GM10266 (cell line): Measurements from ENCODE around the gene PDE6A.

Experiments
- DNase-seq: peaks from one replicate; pipeline ENCODE4 v3.0.0; 2012; ENCODE audit errors: extremely low spot score
- TF ChIP-seq, protein P1 (sequence below): IDR thresholded peaks from 2 replicates; pipeline ENCODE4 v1.5.1; 2012; ENCODE audit warnings: mild to moderate bottlenecking, low read depth; ENCODE audit not compliant: control insufficient read depth, insufficient read depth; ENCODE audit errors: missing control alignments

PDE6A gene

DNA sequence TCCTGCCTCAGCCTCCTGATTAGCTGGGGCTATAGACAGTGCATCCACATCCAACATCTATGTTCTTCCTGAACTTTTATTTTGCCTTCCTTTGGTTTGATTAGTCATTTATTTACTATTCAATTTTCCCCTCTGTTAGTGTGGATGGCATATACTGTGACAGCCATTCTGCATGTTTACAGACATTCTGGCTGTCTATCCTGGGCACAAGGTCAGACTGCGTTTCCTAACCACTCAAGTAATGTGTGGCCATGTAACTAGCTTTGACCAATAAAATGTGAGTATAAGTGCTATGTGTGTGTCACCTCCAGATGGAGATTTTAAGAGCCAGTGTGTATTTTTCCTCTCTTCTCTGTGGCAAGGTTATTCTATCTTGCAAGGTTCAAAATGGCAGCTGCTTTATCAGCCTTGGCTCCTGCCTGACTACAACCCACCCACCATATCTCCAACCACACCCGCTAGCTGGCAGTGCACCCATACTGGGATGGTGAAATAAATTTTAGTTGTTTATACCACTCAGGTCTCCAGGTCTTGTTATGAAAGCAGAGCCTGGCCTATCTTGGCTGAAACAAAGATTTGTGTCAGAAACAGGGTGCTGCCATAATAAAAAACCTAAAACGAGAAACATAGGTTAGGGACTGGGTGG is 32.2 kb downstream of the PDE6A start:
- no peak for DNase-seq
- TF ChIP-seq, protein P1, sequence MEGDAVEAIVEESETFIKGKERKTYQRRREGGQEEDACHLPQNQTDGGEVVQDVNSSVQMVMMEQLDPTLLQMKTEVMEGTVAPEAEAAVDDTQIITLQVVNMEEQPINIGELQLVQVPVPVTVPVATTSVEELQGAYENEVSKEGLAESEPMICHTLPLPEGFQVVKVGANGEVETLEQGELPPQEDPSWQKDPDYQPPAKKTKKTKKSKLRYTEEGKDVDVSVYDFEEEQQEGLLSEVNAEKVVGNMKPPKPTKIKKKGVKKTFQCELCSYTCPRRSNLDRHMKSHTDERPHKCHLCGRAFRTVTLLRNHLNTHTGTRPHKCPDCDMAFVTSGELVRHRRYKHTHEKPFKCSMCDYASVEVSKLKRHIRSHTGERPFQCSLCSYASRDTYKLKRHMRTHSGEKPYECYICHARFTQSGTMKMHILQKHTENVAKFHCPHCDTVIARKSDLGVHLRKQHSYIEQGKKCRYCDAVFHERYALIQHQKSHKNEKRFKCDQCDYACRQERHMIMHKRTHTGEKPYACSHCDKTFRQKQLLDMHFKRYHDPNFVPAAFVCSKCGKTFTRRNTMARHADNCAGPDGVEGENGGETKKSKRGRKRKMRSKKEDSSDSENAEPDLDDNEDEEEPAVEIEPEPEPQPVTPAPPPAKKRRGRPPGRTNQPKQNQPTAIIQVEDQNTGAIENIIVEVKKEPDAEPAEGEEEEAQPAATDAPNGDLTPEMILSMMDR, result no peak

DNA sequence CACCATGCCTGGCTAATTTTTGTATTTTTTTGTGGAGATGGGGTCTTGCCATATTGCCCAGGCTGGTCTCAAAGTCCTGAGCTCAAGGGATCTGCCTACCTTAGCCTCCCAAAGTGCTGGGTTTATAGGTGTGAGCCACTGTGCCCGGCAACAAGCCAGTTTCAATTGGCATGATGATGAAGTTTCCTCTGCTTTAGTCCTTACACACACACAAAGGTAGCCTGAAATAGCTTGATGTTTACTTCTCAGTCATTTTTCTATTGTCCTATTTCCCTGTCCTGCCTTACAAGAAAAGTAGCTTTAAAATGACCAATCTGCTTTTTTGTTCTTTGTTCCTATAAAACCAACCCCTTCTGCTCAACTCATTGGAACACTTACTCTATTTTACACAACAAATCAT is 33.6 kb downstream of the PDE6A start:
- TF ChIP-seq, protein P1, result no peak
- no peak for DNase-seq

DNA sequence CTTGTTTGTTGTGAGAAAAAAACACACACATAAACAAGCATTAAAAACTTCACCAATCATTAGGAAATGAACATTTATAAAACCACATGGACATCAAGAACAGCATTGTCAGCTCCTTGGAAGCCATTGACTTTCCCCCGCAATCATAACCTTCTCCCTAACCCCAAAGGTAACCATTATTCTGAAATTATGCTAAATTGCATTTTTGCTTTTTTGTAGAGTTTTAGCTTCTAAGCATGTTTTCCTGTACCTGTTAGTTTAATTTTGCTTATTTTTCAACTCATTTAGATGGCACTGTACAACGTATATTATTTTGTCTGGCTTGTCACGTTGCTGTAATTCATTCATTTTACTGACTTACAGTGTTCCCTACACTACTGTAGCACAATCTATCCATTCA is 36.8 kb downstream of the PDE6A start:
- no peak for DNase-seq
- TF ChIP-seq, protein P1, result no peak

- TF ChIP-seq, protein P1, result no peak
- DNase-seq, result no peak
Measured at GRCh38 chr5:149904977-149905376, 39.6 kb downstream of the PDE6A start.

GRCh38 chr5:149904293-149904886 is 40.2 kb downstream of the PDE6A start:
- no peak for DNase-seq
- TF ChIP-seq, protein P1, result no peak

- TF ChIP-seq, protein P1, result no peak
- DNase-seq, result no peak
Measured at GRCh38 chr5:149903404-149903803, 41.2 kb downstream of the PDE6A start.

DNA sequence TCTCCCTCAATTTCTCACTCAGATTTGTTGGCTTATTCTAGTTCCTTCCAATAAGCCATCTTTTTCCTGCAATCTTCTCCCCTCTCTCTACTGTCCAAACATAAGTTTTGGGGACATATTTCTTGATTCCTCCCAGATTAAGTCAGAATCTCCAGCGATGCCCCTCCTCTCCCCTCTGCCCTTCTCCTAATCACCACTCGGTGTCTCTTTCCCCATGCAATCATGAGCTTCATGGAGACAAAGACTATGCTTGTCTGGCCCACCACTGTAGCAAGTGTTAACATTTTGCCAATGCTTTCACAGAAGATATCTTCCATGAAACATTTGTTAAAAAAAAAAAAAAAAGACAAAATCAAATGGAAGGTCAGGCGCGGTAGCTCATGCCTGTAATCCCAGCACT is 42.4 kb downstream of the PDE6A start:
- TF ChIP-seq, protein P1, result no peak
- no peak for DNase-seq
